Camera-type eye (tissue), 1 donor: ENCODE results near the gene C19orf73. TPM values are rescaled to one million over a fixed set of nuclear protein-coding genes. Genes with fewer than 3 reads are reported as not detected.

ENCODE experiments used
- total RNA-seq: library from RNA; depleted of rRNA; stranded (reverse); fragments of >200 nt; gene quantifications from one replicate; pipeline ENCODE4 v1.2.3, GENCODE V29; 2014

Gene C19orf73, protein sequence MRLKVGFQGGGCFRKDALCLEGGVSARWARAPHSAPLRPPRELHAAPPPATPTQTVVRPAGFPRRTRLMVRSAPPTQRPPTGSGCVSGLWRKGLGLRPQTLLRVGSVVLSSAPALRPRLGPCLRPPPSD
- total RNA-seq = 2.0 TPM

DNA sequence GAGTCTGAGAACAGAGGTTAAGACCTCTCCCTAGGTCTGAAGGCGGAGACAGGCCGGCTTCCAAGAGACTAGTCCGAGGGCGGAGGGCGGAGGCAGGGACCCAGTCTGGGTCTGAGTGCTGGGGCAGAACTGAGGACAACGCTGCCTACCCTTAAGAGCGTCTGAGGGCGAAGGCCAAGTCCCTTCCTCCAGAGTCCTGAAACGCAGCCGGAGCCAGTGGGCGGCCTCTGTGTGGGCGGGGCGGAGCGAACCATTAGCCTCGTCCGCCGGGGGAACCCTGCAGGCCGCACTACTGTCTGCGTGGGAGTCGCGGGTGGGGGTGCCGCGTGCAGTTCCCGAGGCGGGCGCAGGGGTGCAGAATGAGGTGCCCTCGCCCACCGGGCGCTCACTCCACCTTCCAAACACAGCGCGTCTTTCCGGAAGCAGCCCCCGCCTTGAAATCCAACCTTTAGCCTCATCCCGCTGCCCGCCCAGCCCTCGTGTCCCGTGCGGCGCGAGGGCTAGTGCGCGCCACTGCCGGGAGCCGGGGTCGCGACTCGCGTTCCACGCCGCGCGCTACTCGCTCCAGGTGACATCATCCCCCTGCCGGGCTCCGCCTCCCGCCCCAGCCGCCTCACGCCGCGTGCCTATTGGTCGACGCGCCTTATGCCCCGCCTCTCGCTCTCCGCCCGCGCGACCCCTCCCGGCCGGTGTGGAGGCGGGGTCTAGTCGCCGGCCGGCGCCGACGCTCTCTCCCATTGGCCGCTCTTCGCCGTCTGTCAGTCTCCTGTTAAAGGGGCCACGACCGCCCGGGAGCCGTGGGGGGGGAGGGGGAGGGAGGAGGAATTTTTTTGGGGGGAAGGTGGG, at the start of gene C19orf73:
Gene C19orf73, minus strand, starts transcription at position 579 of the 846 bp plus-strand sequence. Its CDS starts 121 bp downstream, at position 458.

DNA sequence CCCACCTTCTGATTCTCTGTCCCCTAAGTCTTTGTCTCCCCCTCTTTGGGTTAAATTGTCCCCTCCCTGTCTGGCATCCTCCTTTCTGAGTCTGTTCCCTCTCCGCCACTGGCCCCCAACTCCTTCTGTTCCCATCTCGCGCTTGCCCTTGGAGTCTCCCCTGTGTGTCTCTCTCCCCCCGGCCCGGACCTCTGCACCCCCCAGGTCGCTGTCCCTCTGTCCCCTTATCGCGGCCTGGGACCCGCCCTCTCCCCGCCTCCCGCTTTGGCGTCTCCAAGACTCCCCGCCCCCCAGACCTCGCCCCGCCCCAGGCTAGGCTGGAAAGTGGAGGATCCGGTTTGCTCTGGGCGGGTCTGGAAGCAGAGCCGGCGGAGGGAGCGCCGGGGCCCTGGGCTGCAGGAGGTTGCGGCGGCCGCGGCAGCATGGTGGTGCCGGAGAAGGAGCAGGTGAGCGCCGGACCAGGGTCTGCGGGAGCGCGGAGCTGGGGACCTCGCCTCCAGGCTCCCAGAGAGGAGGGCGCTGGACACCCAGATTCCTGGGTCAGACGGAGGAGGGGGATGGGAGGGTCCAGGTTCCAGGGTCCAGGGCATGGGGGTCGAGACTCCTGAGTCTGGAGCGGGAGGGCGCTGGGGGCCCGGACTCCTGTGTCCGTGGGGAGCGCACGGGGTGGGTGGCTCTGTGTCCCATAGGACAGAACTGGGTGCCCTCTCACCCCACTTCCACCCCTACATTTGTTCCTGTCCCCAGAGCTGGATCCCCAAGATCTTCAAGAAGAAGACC, 38.7 kb upstream of the C19orf73 start, which contains the start of gene TRPM4:
Gene TRPM4, plus strand, starts transcription at position 348 of the 780 bp plus-strand sequence. Its CDS starts 75 bp downstream, at position 423.

DNA sequence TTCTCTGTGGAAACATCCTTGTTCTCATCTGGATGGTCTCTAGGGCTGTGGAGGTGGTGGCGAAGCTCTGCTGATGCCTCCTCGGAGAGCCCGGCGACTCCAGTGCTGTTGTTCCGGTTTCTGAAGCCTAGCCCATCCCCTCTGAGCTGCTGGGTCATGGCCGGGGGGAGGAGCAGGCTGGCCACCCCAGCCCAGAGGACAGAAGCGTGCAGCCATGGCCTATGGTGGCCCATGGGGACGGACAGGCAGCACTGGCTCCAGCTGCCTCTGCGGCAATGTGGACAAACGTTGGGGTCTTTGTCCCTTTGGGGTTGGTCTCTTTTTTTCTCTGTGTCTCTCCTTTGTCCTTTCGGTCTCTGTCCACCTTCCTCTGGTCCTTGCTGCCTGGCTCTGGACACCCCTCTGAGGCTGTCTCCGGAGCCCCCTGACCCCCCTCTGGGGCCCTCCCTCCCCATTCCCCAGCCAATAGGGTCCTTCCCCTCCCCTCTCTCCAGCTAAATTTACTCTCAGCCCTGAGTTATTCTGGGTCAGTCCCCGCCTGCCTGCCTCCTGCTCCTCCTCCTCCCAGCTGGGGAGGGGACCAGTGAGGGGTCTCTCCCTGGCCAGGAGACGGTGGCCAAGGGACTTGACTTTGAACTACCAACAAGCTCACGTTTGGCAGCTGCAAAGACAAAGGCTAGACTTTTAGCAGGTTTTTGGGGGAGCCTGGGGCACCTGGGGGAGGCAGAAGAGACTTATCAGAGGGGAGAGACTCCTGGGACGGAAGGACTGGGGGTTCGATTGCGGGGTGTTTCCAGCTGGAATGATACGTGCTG, 36.3 kb upstream of the C19orf73 start, which contains the start of gene HRC:
Gene HRC, minus strand, starts transcription at position 392 of the 815 bp plus-strand sequence. Its CDS starts 159 bp downstream, at position 233.

DNA sequence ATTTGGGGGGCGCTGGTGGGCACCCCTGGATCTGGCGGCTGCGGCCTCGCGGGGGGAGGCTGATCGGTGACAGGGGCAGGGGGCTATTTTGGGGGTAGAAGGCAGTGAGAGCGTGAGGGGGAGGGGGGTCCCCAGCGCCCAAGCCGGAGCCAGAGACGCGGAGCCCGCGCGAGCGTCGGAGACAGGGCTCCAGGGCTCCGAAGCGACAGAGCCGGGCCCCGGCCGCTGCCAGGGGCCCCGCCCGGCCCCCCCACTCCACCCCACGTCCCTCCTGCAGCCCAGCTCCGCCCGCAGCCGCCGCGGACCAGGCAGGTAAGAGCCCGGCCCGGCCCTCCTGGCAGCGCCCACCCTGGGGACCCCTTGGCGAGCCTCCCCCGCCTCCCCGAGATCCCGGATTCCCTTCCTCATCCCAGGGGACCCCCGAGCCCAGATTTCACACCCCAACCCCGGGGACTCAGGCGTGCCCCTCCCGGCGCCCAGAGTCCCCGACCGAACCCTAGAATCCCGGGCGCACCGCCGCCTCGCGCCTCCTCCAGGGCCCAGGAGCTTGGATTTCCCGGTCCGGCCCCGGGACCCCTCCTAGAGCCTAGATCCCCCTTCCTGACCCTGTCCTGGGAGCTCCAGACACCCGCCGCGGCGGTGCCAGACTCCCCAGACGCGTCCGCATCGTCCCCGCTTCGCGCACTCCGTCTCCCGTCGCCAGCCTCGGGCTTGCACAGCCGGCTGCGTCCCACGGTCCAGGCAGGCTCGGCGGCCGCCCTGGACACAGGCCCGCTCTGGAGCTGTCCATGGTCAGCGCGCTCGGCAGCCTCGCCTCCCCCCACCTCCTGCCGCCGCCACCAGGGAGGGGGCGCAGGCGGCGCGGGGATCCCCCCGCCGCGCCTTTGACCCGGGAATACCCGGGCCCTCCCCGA, 725 bp upstream of the C19orf73 start, which contains the start of gene PPFIA3:
Gene PPFIA3, plus strand, starts transcription at position 134 of the 914 bp plus-strand sequence. CDS start 8,330 bp downstream, outside the sequence.

DNA sequence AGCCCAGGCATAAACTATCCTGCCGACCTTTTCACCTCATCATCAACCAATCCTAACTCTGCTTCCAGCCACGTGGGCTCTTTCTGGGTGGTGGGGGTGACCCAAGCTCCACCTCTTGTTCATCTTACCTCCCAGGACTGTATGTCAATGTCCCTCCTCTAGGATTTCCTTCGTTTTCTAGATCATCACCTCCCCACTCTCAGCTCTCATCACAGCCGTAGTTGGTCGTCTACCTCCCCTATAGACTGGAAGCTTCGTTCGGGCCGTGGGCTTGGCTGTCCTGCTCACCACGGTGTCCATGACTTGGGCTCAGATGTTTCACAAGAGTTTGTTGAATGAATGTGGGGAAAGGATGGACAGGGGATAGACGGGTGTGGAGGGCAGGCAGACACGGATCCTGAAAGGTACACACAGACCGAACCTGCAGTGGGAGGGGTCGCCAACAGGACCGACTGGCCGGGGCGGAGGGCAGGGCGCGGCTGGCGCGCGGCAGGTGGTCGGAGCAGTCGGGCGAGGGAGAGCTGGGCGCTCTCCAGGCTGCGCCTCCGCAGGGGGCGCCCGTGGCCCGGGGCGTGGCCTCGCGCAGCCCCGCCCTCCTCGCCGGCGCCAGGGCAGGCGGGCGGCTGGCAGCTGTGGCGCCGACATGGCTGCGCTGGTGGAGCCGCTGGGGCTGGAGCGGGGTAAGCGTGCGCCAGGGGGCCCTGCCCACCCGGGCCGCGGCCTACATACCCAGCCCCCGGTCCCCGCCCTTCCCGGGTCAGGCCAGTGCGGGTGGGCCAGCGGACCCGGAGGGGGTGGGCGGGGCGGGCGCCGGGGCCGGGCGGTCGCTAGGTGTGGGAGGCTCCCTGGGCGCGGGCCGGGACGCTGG, 4.9 kb downstream of the C19orf73 start, which contains the start of gene LIN7B:
Gene LIN7B, plus strand, starts transcription at position 609 of the 868 bp plus-strand sequence. Its CDS starts 35 bp downstream, at position 644.

DNA sequence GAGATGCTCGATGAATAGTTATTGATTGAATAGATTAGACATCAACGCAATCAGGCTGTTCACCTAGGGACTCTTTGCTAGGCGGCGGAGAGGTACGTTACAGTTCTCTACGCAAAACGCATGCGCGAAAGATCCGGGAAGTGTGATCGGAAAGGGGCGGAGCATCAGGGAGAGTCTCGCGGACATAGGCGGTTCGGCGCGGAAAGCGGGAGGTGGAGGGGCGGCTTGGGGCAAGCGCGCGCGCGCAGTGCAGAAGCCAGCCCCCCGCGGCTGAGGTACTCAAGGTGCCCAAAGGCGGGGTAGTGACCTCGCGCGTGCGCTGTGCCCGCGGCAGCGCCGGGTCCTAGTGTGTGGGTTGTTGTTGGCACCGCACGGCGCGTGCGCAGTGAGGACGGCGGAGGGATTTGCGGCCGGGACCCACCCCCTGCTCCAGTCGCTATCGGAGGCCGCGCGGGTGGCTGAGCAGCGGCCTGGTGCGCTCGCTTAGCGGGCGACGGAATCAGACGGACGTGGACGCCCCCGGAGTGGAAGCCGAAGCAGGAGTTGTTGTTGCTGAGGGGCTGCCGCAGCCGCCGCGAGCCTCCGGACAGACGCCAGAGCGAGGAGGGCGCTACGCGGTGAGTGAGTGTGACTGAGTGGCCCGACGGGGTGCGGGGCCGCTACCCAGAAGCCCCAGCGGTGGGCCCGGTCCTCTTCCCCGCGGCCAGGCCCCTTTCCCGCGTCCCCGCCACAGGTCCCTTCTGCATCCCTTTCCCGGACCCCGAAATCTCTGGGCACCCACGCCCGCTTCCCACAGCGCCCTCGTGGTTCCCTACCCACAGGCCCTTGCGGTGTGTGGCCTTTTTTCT, 33.7 kb downstream of the C19orf73 start, which contains the start of gene SNRNP70:
Gene SNRNP70, plus strand, starts transcription at position 432 of the 848 bp plus-strand sequence. CDS start 964 bp downstream, outside the sequence.

Other genes with a start within 250 kb of the C19orf73 start
- 42.4 TPM for gene PPP1R15A, start 246.7 kb downstream of the C19orf73 start, total RNA-seq
- 0.22 TPM for gene TULP2, start 220.4 kb downstream of the C19orf73 start, total RNA-seq
- gene NUCB1, start 218.8 kb downstream of the C19orf73 start, total RNA-seq = 153 TPM
- gene DHDH, start 185.4 kb downstream of the C19orf73 start, total RNA-seq = not detected
- gene BAX, start 164.3 kb downstream of the C19orf73 start, total RNA-seq = 24.8 TPM
- gene FTL, start 153.8 kb downstream of the C19orf73 start, total RNA-seq = 1,146 TPM
- 47.8 TPM for gene GYS1, start 125.8 kb downstream of the C19orf73 start, total RNA-seq
- gene RUVBL2, start 125.3 kb downstream of the C19orf73 start, total RNA-seq = 93.5 TPM
- gene LHB, start 102.1 kb downstream of the C19orf73 start, total RNA-seq = not detected
- gene CGB3, start 94.8 kb downstream of the C19orf73 start, total RNA-seq = not detected
- not detected for gene CGB2, start 87.3 kb downstream of the C19orf73 start, total RNA-seq
- gene CGB1, start 82.2 kb downstream of the C19orf73 start, total RNA-seq = not detected
- not detected for gene CGB5, start 75.3 kb downstream of the C19orf73 start, total RNA-seq
- not detected for gene CGB8, start 70.0 kb downstream of the C19orf73 start, total RNA-seq
- not detected for gene CGB7, start 61.4 kb downstream of the C19orf73 start, total RNA-seq
- gene NTF4, start 54.3 kb downstream of the C19orf73 start, total RNA-seq = 0.93 TPM
- 0.22 TPM for gene KCNA7, start 46.4 kb downstream of the C19orf73 start, total RNA-seq
- gene SNRNP70, start 33.7 kb downstream of the C19orf73 start, total RNA-seq = 301 TPM
- gene LIN7B, start 4.8 kb downstream of the C19orf73 start, total RNA-seq = 12.2 TPM
- gene PPFIA3, start 401 bp upstream of the C19orf73 start, total RNA-seq = 27.9 TPM
- gene HRC, start 36.3 kb upstream of the C19orf73 start, total RNA-seq = 18.6 TPM
- gene TRPM4, start 38.6 kb upstream of the C19orf73 start, total RNA-seq = 16.3 TPM
- 0.93 TPM for gene SLC6A16, start 206.0 kb upstream of the C19orf73 start, total RNA-seq
- gene CD37, start 216.3 kb upstream of the C19orf73 start, total RNA-seq = 4.7 TPM
- 29.5 TPM for gene TEAD2, start 243.3 kb upstream of the C19orf73 start, total RNA-seq
- not detected for gene DKKL1, start 244.7 kb upstream of the C19orf73 start, total RNA-seq